ENCODE data around the gene DTL.
"Not testable (repeated sequence)": the region's sequence is repeated elsewhere in the genome, so short reads cannot be mapped to it uniquely, and the experiment has no call there.

Gene DTL, protein sequence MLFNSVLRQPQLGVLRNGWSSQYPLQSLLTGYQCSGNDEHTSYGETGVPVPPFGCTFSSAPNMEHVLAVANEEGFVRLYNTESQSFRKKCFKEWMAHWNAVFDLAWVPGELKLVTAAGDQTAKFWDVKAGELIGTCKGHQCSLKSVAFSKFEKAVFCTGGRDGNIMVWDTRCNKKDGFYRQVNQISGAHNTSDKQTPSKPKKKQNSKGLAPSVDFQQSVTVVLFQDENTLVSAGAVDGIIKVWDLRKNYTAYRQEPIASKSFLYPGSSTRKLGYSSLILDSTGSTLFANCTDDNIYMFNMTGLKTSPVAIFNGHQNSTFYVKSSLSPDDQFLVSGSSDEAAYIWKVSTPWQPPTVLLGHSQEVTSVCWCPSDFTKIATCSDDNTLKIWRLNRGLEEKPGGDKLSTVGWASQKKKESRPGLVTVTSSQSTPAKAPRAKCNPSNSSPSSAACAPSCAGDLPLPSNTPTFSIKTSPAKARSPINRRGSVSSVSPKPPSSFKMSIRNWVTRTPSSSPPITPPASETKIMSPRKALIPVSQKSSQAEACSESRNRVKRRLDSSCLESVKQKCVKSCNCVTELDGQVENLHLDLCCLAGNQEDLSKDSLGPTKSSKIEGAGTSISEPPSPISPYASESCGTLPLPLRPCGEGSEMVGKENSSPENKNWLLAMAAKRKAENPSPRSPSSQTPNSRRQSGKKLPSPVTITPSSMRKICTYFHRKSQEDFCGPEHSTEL

DNA sequence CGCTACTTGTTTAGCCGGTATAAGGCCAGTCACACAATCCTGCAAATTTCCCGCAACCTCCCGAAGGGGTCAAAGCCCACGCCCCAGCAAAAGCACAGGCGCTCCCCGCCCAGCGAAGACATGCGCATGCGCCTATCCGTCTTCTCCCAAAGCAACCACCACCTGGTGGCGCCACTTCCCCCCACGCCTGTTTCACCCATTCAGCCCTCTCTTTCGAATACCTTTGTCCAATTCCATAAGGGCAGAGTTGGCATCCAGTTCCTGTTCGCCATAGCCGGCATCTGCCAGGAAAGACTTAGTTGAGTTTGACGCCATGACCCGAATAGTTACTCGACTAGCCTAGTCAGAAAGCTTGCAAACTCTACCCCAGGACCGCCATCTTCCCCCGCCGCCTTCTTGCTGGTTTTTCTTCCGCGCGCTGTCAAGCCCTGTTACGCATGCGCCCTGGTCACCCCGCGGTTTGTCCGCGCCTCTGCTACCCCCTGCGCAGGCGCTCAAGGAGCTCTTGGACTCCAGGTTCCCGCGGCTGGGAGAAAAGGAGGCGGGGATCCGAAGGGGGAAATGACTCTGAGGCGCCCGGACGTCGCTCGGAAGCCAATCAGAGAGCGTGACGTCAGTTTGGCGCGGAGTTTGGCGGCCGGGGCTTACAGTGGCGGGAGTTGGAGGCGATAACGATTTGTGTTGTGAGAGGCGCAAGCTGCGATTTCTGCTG, at the start of gene DTL, which contains the start of gene INTS7:
DTL (plus strand) TSS at position 626 of the 712 bp plus-strand sequence. CDS start 143 bp downstream, outside the sequence.
INTS7 (minus strand) TSS at position 435 of the 712 bp plus-strand sequence; CDS start at position 315, 120 bp downstream.
- DNase-seq (ENCODE audit: low read depth in 1 of 2, low spot score in 1 of 2) = peak; percentile 93 to 96

DNA sequence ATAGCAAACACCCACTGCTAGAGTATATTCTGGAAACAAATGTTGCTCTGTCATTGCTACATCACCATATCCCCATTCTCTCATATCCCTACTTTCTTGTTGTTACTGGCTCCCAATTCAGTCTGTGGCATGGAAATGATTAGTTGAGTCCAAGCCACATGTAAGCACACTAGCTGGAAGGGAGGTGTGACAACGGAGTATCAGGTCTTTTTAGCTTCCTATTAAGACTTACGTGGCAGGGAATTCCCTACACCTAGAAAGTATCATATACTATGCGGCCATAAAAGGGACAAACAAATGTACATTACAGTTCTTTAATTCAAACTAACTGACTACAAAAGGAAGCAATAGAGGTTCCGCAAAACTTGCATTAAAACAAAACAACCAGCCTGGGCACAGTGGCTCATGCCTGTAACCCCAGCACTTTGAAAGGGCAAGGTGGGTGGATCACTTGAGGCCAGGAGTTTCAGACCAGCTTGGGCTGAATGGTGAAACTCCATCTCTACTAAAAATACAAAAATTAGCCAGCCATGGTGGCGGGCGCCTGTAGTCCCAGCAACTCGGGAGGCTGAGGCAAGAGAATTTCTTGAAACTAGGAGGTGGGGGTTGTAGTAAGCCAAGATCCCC, 48.8 kb upstream of the DTL start:
- no peak for DNase-seq (ENCODE audit: low read depth in 1 of 2, low spot score in 1 of 2)

DNA sequence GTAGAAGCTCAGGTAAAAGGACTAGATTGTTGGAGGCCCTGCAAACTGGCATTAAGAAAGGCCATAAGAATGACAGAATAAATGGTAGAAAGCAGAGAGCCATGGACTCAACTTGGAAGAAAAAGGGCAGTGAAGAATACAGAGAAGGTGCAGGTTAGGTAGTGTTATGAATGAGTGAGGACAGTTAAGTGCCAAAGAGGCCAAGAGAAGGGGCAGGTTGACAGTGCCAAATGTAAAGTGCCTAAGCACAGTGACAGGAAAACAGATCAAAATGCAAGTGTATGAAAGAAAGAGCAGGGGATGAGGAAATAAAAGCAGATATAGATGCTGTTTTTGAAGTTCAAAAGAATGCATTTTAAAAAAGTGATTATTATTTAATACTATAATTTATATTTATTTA, 43.9 kb upstream of the DTL start:
- DNase-seq (ENCODE audit: low read depth in 1 of 2, low spot score in 1 of 2) = no peak

DNA sequence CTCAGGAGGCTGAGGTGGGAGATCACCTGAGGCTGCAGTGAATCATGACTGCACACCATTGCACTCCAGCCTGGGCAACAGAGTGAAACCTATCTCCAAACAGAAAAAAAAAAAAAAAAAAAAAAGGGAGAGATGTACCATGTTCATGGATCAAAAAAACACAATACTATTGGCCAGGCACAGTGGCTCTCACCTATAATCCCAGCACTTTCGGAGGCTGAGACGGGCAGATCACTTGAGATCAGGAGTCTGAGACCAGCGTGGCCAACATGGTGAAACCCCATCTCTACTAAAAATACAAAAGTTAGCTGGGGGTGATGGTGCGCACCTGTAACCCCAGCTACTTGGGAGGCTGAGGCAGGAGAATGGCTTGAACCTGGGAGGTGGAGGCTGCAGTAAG, 38.1 kb upstream of the DTL start:
- DNase-seq (ENCODE audit: low read depth in 1 of 2, low spot score in 1 of 2) = not testable (repeated sequence)

DNA sequence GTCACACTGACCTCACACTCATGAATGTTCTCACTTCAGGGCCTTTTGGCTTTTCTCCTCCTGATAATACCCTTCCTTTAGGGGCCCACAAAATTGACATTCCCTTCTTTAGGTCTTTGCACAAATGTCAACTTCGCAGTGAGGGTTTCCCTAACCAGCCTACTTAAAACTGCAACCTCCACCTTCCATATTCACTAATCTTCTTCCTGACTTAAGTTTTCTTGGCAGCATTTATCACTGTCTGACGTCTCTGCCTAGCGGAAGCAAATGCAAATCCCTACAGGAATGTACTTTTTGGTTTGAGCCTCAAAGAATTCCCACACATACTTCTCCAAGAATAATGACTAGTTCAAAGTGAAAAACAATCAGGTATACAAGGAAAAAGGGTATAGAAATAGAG, 33.0 kb upstream of the DTL start:
- DNase-seq (ENCODE audit: low read depth in 1 of 2, low spot score in 1 of 2) = no peak

DNA sequence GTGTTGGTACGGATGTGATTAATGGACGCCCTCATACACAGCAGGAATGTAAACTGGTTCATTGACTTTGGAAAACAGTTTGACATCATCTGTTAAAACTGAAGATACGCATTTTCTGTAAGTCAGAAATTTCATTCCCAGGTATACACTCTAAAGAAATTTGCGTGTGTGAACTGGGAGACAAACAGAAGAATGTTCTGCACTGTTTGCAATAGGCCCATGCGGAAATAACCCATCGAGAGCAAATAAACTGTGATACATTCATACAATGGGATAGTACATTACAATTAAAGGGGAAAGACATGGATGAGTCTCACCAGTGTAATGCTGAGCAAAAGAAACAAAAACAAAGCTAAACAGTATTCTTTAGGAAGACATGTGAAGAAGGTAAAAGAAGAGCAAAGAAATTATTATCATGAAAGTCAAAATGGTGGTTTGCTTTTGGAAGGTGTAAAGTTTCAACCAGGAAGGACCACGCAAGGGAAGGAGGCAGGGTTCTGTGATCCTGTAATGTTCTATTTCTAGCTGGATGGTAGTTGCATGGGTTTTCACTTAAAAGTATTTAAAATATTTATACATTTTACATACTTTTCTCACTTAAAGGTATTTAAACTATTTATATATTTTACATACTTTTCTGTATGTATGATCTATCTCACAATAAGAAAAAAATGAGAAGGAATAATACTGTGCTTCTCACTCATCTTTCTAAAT, 30.5 kb upstream of the DTL start:
- no peak for DNase-seq (ENCODE audit: low read depth in 1 of 2, low spot score in 1 of 2)

DNA sequence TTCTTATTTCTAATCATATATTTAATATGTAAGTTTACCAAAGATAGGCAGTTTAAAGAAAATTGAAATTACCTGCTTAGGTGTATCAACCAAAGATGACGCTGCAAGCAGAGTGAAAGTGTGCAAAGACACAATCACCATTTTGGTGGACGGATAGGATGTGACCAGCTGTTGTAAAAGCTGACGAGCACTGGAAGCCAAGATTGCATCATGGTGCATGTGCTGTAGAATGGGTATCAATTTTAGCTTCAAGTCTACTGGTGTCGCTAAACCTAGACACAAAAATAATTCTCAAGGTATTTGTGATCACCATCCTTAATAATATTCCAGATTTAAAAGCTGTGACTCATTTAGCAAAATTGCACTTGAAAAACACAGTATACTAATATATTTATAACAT, 28.4 kb upstream of the DTL start:
- DNase-seq (ENCODE audit: low read depth in 1 of 2, low spot score in 1 of 2) = no peak

DNA sequence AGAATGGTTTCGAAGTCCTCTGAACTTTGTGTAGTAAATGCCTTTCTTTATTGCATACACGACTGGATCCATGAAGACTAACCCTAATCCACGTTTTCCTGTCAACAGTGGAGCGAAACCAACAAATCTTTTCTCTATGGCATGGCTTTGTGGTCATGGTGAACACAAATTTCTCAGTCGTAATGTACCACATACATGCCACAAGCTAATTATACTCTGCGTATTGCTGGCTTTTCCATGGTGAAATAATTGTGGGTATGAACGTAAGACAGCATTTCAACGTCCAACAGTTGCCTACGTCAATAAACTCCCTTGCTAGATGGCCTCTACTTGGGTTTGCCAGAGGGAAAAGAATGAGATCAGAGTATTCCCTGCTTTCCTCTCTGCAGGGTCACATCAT, 27.7 kb upstream of the DTL start:
- DNase-seq (ENCODE audit: low read depth in 1 of 2, low spot score in 1 of 2) = no peak

DNA sequence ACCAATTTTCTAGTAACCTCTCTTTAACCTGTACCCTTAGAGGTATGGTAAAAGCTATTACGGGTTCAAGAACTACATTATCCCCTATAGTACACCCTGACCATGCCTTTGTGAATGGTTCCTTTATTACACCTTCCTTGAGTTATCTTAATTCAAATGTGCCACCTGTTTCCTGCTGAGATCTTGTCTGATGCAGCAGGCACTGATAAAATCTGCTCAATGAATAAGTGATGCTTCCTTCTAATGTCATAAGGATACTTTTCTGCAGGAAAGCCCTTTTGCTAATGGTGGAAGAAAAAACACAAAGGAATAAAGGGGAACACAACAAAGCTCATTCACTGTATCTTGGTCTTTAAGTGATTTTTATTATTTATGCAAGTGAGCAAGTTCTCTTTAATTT, 26.0 kb upstream of the DTL start:
- no peak for DNase-seq (ENCODE audit: low read depth in 1 of 2, low spot score in 1 of 2)

DNA sequence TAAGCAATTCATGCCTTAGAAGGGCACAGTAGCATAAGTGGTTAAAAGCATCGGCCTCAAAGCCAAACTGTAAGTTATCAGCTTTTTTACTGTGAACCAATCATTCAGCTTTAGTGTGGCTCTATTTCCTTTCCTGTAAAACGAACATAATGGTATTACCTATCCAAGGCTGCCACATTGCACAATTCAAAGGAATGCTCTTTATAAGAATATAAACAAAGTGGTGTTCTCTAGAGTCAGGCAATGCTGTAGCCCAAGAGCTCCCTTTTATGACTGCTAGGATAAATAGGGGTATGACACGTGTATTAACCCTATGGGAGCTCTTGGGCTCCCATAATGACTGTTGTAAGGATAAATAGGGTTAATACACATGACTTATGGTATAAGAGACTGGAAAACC, 25.5 kb upstream of the DTL start:
- no peak for DNase-seq (ENCODE audit: low read depth in 1 of 2, low spot score in 1 of 2)

DNA sequence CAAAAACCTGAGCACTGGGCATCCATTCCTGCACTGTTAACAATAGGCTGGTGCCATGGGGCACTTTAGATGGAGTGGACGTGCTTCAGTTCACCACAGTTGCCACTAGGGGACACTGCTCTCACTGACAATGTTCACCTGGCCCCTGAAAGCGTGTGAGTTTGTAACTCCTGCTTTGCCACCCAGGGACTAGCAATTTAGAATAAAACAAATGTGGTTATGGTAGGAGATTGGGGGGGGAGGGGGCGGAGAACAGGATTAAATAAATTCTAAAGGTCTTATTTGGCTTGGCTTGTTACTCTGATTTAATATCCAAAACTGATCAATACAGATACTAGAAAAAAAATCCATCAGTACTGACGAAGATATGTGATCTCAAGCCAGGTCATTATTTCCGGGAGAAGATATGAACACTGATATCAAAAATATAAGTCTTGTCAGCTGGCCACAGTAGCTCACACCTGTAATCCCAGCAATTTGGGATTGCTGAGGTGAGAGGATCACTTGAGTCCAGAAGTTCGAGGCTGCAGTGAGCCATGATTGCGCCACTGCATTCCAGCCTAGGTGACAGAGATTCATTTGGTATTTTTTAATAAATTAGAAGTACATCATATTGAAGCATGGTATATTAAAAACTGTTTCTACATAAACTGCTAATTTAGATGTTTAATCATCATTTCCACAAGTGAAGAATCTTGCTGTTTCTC, 23.4 kb upstream of the DTL start:
- peak; percentile 28 to 37 for DNase-seq (ENCODE audit: low read depth in 1 of 2, low spot score in 1 of 2)

DNA sequence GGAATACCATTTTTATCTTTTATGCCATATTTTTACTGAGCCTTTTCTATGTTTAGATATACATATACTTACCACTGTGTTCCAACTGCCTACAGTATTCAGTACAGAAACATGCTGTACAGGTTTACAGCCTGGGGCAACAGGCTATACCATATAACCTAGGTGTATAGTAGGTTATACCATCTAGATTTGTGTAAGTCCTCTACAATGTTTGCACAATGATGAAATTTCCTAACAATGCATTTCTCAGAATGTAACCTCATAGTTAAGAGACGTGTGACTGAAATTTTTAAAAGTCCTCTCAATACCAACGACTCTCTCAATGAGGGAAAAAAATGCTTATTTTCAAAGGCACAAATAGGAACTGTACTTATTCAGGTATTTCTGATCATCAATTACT, 21.9 kb upstream of the DTL start:
- DNase-seq (ENCODE audit: low read depth in 1 of 2, low spot score in 1 of 2) = no peak

DNA sequence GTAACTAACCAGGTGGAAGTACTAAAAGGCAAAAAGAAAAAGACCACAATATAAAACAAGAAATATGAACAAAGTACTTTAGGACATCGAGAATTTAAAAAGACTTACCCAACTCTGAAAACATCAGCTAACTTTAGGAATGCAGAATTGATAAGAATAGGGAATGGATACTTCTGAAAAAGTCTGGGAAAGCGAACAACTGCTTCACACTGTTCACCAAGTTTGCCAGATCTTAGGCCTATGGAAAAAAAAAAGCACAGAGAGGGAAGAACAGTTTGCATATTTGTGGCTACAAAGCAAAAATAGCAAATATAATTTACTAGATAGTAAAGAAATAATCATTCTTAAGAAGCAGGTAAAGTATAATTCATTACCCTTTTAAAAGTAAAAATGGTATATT, 14.6 kb upstream of the DTL start:
- no peak for DNase-seq (ENCODE audit: low read depth in 1 of 2, low spot score in 1 of 2)

DNA sequence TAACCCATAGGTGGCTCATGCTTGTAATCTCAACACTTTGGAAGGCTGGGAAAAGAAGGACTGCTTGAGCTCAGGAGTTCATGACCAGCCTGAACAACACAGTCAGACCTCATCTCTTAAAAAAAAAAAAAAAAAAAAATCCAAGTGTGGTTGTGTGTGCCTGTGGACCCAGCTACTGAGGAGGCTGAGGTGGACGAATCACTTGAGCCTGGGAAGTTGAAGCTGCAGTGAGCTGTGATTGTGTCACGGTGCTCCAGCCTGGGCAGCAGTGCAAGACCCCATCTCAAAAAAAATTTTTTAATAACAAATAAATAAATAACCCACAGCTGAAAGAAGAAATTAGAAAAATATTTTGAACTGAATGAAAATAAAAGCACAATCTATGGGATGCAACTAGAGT, 14.0 kb upstream of the DTL start:
- DNase-seq (ENCODE audit: low read depth in 1 of 2, low spot score in 1 of 2) = no peak

DNA sequence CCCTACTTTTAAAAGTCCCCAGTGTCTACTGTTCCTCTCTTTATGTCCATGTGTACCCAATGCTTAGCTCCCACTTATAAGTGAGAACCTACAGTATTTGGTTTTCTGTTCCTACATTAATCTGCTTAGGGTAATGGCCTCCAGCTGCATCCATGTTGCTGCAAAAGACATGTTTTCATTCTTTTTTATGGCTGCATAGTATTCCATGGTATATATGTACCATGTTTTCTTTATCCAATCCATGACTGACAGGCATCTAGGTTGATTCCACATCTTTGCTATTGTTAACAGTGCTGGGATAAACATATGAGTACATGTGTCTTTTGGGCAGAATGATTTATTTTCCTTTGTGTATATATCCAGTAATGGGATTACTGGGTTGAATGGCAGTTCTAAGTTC, 12.6 kb upstream of the DTL start:
- not testable (repeated sequence) for DNase-seq (ENCODE audit: low read depth in 1 of 2, low spot score in 1 of 2)

DNA sequence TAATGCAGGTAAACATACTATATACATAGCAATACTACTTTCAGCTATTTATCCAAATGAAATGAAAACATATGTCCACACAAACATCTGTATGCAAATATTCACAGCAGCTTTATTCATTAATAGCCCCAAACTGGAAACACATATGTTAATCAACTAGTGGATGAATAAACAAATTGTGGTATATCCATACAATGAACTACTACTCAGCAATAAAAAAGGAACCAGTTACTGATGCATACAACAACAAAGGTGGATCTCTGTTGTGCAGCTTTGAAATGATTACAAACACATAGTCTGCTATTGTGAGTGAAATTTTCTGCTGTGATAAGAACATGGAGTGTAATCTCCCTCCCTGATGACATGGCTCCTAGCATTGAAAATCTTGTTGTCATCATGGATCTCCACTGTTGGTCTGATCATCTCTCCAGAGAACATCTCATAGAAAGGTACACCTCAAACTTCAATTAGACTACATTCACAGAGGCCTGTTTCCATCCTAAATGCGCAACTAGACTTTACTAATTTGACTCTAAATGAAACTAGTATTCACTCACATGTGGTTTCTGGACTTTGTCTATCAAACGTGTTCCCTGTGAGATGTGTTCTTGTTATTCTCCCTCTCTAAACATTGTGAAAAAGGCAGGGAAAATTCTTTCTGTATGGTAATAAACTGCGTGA, 10.9 kb upstream of the DTL start:
- DNase-seq (ENCODE audit: low read depth in 1 of 2, low spot score in 1 of 2) = no peak

DNA sequence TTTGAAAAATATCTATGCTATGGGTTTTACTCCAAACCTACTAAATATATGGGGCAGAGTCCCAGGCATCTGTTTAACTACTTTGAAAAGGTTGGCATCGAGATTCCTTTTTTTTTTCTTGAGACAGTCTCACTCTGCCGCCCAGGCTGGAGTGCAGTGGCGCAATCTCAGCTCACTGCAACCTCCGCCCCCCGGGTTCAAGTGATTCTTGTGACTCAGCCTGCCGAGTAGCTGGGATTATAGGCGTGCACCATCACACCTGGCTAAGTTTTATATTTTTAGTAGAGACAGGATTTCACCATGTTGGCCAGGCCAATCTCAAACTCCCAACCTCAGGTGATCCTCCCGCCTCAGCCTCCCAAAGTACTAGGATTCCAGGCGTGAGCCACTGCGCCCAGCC, 7.8 kb upstream of the DTL start:
- not testable (repeated sequence) for DNase-seq (ENCODE audit: low read depth in 1 of 2, low spot score in 1 of 2)

DNA sequence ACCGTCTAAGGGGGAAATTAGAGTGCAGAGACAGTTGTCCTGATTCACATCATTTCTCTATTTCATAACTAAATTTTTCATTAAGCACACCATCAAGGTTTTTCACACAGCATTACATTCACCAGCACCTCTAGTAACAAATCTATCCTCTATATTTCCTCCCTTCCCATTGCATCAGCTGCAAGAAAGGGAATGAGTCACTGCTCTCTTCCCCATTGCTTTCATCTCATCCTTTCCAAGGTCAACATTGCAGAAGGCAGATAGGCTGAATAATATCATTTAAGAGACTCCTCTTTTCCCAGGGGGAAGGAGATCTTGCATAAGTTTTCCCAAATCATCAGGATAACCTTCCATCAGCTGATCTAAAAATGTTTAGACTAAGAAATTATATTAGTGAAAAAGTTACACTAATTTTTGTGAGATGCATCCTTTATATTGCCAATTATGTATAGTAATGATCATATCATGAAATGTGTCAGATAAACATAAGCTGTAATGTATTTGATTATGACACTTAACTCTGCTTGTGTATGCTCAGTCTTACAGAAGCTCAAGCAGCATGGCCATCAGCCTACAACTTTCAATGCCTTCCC, 4.5 kb upstream of the DTL start:
- no peak for DNase-seq (ENCODE audit: low read depth in 1 of 2, low spot score in 1 of 2)

DNA sequence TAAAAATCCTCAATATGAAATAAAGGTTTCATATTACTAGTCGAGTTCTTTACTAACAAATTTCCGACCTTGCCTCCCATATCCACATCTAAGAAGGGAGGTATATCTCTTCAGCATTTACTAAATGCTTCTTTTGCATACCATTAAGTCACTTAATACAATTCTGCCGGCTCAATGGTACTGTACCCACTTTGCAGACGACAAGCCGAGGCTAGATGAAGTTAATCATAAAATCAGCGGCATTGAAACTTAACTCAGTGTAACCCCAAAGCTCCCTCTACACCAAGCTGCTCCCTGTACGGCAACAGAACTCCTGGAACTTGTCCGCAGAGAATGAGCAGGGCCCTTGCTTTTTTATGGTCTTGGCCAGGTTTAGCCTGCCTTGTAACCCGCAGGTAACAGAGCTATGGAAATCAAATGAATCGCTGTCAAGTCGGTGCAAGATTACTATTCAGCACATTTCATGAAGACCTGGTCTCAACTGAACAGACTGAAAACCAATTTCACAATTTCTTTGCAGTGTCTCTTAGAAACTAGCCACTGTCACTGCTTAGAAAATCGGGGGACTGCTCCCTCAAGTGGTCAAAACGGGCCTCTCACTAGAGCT, 929 bp upstream of the DTL start:
- DNase-seq (ENCODE audit: low read depth in 1 of 2, low spot score in 1 of 2) = no peak
